SK-N-SH (cell line): ENCODE results near the gene TFF3.

Experiments used
- POLR2AphosphoS5 ChIP-seq: IDR thresholded peaks from 2 replicates; pipeline ENCODE4 v1.6.1; 2012; ENCODE audit warnings: low read depth, low read length
- SMC3 ChIP-seq: IDR thresholded peaks from 2 replicates; pipeline ENCODE4 v1.6.1; 2012; ENCODE audit warnings: low read depth, low read length, improper control_type of control experiment
- TF ChIP-seq, protein P1 (sequence below): fragments of 200-600 bp; sonication (generic); IDR thresholded peaks from 2 replicates; pipeline ENCODE4 v1.6.1; 2017; ENCODE audit warnings: antibody characterized with exemption, mild to moderate bottlenecking, moderate library complexity

DNA sequence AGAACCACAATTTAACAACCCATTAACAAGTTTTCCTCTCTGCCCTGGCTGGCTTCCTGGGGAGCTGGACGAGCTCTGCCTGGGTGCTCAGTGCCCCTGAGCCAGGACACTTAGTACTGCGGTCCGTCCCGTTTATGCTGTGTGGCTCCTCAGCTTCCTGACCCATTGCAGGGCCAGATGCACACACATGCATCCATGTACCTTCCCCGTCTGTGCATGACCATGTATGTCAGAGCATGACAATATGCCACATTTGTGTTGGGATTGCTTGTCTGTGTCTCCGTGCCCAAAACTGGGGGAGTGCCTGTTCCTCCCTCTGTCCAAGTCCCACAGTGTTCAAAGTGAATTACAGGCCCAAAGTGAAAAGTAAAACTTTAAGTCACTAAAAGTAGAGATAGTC, 9.7 kb upstream of the TFF3 start:
- TF ChIP-seq SMC3 (no peak), POLR2AphosphoS5 (no peak)
- TF ChIP-seq, protein P1, sequence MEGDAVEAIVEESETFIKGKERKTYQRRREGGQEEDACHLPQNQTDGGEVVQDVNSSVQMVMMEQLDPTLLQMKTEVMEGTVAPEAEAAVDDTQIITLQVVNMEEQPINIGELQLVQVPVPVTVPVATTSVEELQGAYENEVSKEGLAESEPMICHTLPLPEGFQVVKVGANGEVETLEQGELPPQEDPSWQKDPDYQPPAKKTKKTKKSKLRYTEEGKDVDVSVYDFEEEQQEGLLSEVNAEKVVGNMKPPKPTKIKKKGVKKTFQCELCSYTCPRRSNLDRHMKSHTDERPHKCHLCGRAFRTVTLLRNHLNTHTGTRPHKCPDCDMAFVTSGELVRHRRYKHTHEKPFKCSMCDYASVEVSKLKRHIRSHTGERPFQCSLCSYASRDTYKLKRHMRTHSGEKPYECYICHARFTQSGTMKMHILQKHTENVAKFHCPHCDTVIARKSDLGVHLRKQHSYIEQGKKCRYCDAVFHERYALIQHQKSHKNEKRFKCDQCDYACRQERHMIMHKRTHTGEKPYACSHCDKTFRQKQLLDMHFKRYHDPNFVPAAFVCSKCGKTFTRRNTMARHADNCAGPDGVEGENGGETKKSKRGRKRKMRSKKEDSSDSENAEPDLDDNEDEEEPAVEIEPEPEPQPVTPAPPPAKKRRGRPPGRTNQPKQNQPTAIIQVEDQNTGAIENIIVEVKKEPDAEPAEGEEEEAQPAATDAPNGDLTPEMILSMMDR: no peak
